GM12892 (cell line): ENCODE data around the gene LCN10.

Experiments used
- POLR2A ChIP-seq: IDR thresholded peaks from 2 replicates; pipeline ENCODE4 v1.6.1; 2011; ENCODE audit warnings: low read depth, low read length, control low read depth
- POLR2AphosphoS5 ChIP-seq: IDR thresholded peaks from 2 replicates; pipeline ENCODE4 v1.6.1; 2011; ENCODE audit warnings: low read depth, low read length, control low read depth
- TAF1 ChIP-seq: IDR thresholded peaks from 2 replicates; pipeline ENCODE4 v1.6.1; 2011; ENCODE audit warnings: low read depth, mild to moderate bottlenecking, control low read depth, low read length, borderline replicate concordance

GRCh38 chr9:136756836-136757235 is 14.1 kb upstream of the LCN10 start:
- TF ChIP-seq POLR2AphosphoS5 (no peak), POLR2A (no peak), TAF1 (no peak)
